D721Med (cell line): Measurements from ENCODE around the gene MARK2.

Experiments
- DNase-seq: peaks from one replicate; pipeline ENCODE4 v3.0.0; 2011; ENCODE audit warnings: low spot score; ENCODE audit not compliant: insufficient read length
- FAIRE-seq: peaks from 2 replicates; lab custom pipeline; 2011; peaks lifted over from hg19 to GRCh38; lab: Jason Lieb, UNC
- CTCF ChIP-seq: IDR thresholded peaks from 2 replicates; pipeline ENCODE4 v1.5.1; 2012; ENCODE audit warnings: mild to moderate bottlenecking, control low read depth; ENCODE audit not compliant: insufficient read depth; ENCODE audit errors: missing control alignments

The MARK2 gene

GRCh38 chr11:63816166-63816565, 22.7 kb upstream of the MARK2 start:
- no peak for FAIRE-seq
- TF ChIP-seq CTCF = no peak
- DNase-seq = no peak

- no peak for FAIRE-seq
- no peak for TF ChIP-seq CTCF
- no peak for DNase-seq
These were observed 22.2 kb upstream of the MARK2 start for GRCh38 chr11:63816732-63817131.

GRCh38 chr11:63817758-63818498, 21.0 kb upstream of the MARK2 start:
- no peak for TF ChIP-seq CTCF
- FAIRE-seq (no peak), DNase-seq (no peak)

- no peak for DNase-seq
- TF ChIP-seq CTCF = no peak
- FAIRE-seq = no peak
These were observed 20.3 kb upstream of the MARK2 start for GRCh38 chr11:63818609-63819008.

- FAIRE-seq (no peak), DNase-seq (no peak)
- no peak for TF ChIP-seq CTCF
These were observed 17.5 kb upstream of the MARK2 start for GRCh38 chr11:63821411-63821810.

- FAIRE-seq (no peak), DNase-seq (no peak)
- no peak for TF ChIP-seq CTCF
These were observed 12.3 kb upstream of the MARK2 start for GRCh38 chr11:63826471-63827190.

- FAIRE-seq (no peak), DNase-seq (no peak)
- peak; percentile 37 for TF ChIP-seq CTCF
These were observed 9.0 kb upstream of the MARK2 start for GRCh38 chr11:63829823-63830489.
